ENCODE measurements around the gene TEX48.

GRCh38 chr9:114668146-114668545 is 13.8 kb downstream of the TEX48 start:
- TF ChIP-seq CTCF (IDR thresholded peaks at IDR 0.05) = no peak
- TF ChIP-seq POLR2A (IDR thresholded peaks at IDR 0.05) = no peak

All from tibial nerve (tissue), 3 donors.